ENCODE measurements around the gene COQ4. TPM values are rescaled to one million over a fixed set of nuclear protein-coding genes. Genes with fewer than 3 reads are reported as not detected.

The COQ4 gene
- total RNA-seq, 1 donor from 2014 or later = 56.2 TPM

- peak overlapping the region; percentile 97 for H3K4me3 Mint-ChIP-seq
- peak overlapping the region; percentile 99 for H3K27ac Mint-ChIP-seq
- H3K4me1 Mint-ChIP-seq = peaks cover 14% of the 10 kb centered on the region
- H3K27me3 Mint-ChIP-seq (ENCODE audit: low read depth) = no peaks in the 10 kb centered on the region
- H3K36me3 Mint-ChIP-seq = no peaks in the 10 kb centered on the region
- no peaks in the 10 kb centered on the region for H3K9me3 Mint-ChIP-seq
- DNase-seq (ENCODE audit: low spot score in 2 of 2, unreplicated experiment in 2 of 2) = no peak
- no peak for TF ChIP-seq CTCF (IDR thresholded peaks at IDR 0.05; ENCODE audit: unreplicated experiment)
These were observed 632 bp downstream of the COQ4 start for GRCh38 chr9:128323212-128323730.

GRCh38 chr9:128323791-128324190, 1.2 kb downstream of the COQ4 start:
- H3K9me3 Mint-ChIP-seq = no peaks in the 10 kb centered on the region
- peak overlapping the region; percentile 97 for H3K4me3 Mint-ChIP-seq
- no peaks in the 10 kb centered on the region for H3K36me3 Mint-ChIP-seq
- H3K27me3 Mint-ChIP-seq (ENCODE audit: low read depth) = no peaks in the 10 kb centered on the region
- peaks cover 14% of the 10 kb centered on the region for H3K4me1 Mint-ChIP-seq
- H3K27ac Mint-ChIP-seq = peak overlapping the region; percentile 99
- no peak for TF ChIP-seq CTCF (IDR thresholded peaks at IDR 0.05; ENCODE audit: unreplicated experiment)
- no peak for DNase-seq (ENCODE audit: low spot score in 2 of 2, unreplicated experiment in 2 of 2)

- Mint-ChIP-seq H3K4me3 (peak overlapping the region; percentile 37), H3K4me1 (peaks cover 14% of the 10 kb centered on the region), H3K36me3 (no peaks in the 10 kb centered on the region), H3K27ac (no peak overlapping the region), H3K27me3 (ENCODE audit: low read depth) (no peaks in the 10 kb centered on the region), H3K9me3 (no peaks in the 10 kb centered on the region)
- DNase-seq (ENCODE audit: low spot score in 2 of 2, unreplicated experiment in 2 of 2) = no peak
- TF ChIP-seq CTCF (IDR thresholded peaks at IDR 0.05; ENCODE audit: unreplicated experiment) = no peak
These were observed 1.8 kb downstream of the COQ4 start for GRCh38 chr9:128324401-128324800.

GRCh38 chr9:128325629-128326028, 3.0 kb downstream of the COQ4 start:
- no peak for DNase-seq (ENCODE audit: low spot score in 2 of 2, unreplicated experiment in 2 of 2)
- Mint-ChIP-seq H3K9me3 (no peaks in the 10 kb centered on the region), H3K27me3 (ENCODE audit: low read depth) (no peaks in the 10 kb centered on the region), H3K4me3 (no peak overlapping the region), H3K4me1 (peaks cover 14% of the 10 kb centered on the region), H3K36me3 (peaks cover 2% of the 10 kb centered on the region), H3K27ac (no peak overlapping the region)
- TF ChIP-seq CTCF (IDR thresholded peaks at IDR 0.05; ENCODE audit: unreplicated experiment) = no peak

- Mint-ChIP-seq H3K4me3 (no peak overlapping the region), H3K4me1 (no peaks in the 10 kb centered on the region), H3K27ac (no peak overlapping the region), H3K9me3 (no peaks in the 10 kb centered on the region), H3K36me3 (peaks cover 12% of the 10 kb centered on the region), H3K27me3 (ENCODE audit: low read depth) (no peaks in the 10 kb centered on the region)
- DNase-seq (ENCODE audit: low spot score in 2 of 2, unreplicated experiment in 2 of 2) = no peak
- TF ChIP-seq CTCF (IDR thresholded peaks at IDR 0.05; ENCODE audit: unreplicated experiment) = no peak
These were observed 10.8 kb downstream of the COQ4 start for GRCh38 chr9:128333451-128333869.

- Mint-ChIP-seq H3K4me3 (no peak overlapping the region), H3K9me3 (no peaks in the 10 kb centered on the region), H3K36me3 (peaks cover 10% of the 10 kb centered on the region), H3K27ac (no peak overlapping the region), H3K27me3 (ENCODE audit: low read depth) (no peaks in the 10 kb centered on the region), H3K4me1 (no peaks in the 10 kb centered on the region)
- no peak for DNase-seq (ENCODE audit: low spot score in 2 of 2, unreplicated experiment in 2 of 2)
- TF ChIP-seq CTCF (IDR thresholded peaks at IDR 0.05; ENCODE audit: unreplicated experiment) = no peak
These were observed 12.5 kb downstream of the COQ4 start for GRCh38 chr9:128335161-128335560.
